ENCODE data around the gene DSC3.

The DSC3 gene

GRCh38 chr18:31042406-31043181, at the start of gene DSC3:
TSS of gene DSC3 (minus strand) at chr18:31042742. CDS start at chr18:31042660, 82 bp downstream.
- peak; percentile 59 for DNase-seq (ENCODE audit: extremely low read depth, insufficient read length)
- H3K27me3 ChIP-seq (replicated peaks; ENCODE audit: control insufficient read depth, insufficient read depth, low read length) = no peaks in the 10 kb centered on the region
- no peaks in the 10 kb centered on the region for H3K36me3 ChIP-seq (ENCODE audit: control insufficient read depth, insufficient read depth, low read length)
- no peak for TF ChIP-seq CTCF (IDR thresholded peaks at IDR 0.05; ENCODE audit: insufficient read depth, low read length, poor library complexity, severe bottlenecking)
- H3K4me3 ChIP-seq (replicated peaks; ENCODE audit: low read depth, low read length) = no peak within 1 kb of the TSS

- H3K27me3 ChIP-seq (replicated peaks; ENCODE audit: control insufficient read depth, insufficient read depth, low read length) = no peaks in the 10 kb centered on the region
- DNase-seq (ENCODE audit: extremely low read depth, insufficient read length) = no peak
- no peak overlapping the region for H3K4me3 ChIP-seq (replicated peaks; ENCODE audit: low read depth, low read length)
- no peak for TF ChIP-seq CTCF (IDR thresholded peaks at IDR 0.05; ENCODE audit: insufficient read depth, low read length, poor library complexity, severe bottlenecking)
- H3K36me3 ChIP-seq (ENCODE audit: control insufficient read depth, insufficient read depth, low read length) = no peaks in the 10 kb centered on the region
Measured at GRCh38 chr18:31091350-31091749, 48.8 kb upstream of the DSC3 start.

GRCh38 chr18:31088532-31088931, 46.0 kb upstream of the DSC3 start:
- TF ChIP-seq CTCF (IDR thresholded peaks at IDR 0.05; ENCODE audit: insufficient read depth, low read length, poor library complexity, severe bottlenecking) = no peak
- Histone ChIP-seq H3K36me3 (ENCODE audit: control insufficient read depth, insufficient read depth, low read length) (no peaks in the 10 kb centered on the region), H3K4me3 (replicated peaks; ENCODE audit: low read depth, low read length) (no peak overlapping the region), H3K27me3 (replicated peaks; ENCODE audit: control insufficient read depth, insufficient read depth, low read length) (no peaks in the 10 kb centered on the region)
- DNase-seq (ENCODE audit: extremely low read depth, insufficient read length) = no peak

- H3K36me3 ChIP-seq (ENCODE audit: control insufficient read depth, insufficient read depth, low read length) = no peaks in the 10 kb centered on the region
- H3K4me3 ChIP-seq (replicated peaks; ENCODE audit: low read depth, low read length) = no peak overlapping the region
- no peaks in the 10 kb centered on the region for H3K27me3 ChIP-seq (replicated peaks; ENCODE audit: control insufficient read depth, insufficient read depth, low read length)
Measured at GRCh38 chr18:31079973-31080372, 37.4 kb upstream of the DSC3 start.

GRCh38 chr18:31077878-31078277, 35.3 kb upstream of the DSC3 start:
- Histone ChIP-seq H3K27me3 (replicated peaks; ENCODE audit: control insufficient read depth, insufficient read depth, low read length) (no peaks in the 10 kb centered on the region), H3K4me3 (replicated peaks; ENCODE audit: low read depth, low read length) (no peak overlapping the region), H3K36me3 (ENCODE audit: control insufficient read depth, insufficient read depth, low read length) (no peaks in the 10 kb centered on the region)
- no peak for TF ChIP-seq CTCF (IDR thresholded peaks at IDR 0.05; ENCODE audit: insufficient read depth, low read length, poor library complexity, severe bottlenecking)
- DNase-seq (ENCODE audit: extremely low read depth, insufficient read length) = no peak

More at GRCh38 chr18:31079973-31080372, 37.4 kb upstream of the DSC3 start:
- no peak for DNase-seq (ENCODE audit: extremely low read depth, insufficient read length)
- no peak for TF ChIP-seq CTCF (IDR thresholded peaks at IDR 0.05; ENCODE audit: insufficient read depth, low read length, poor library complexity, severe bottlenecking)
